RWPE1 (cell line): Measurements from ENCODE around the gene ERGIC1.

ENCODE experiments used
- CTCF ChIA-PET: fragments of 350-600 bp; sonication (Branson Sonifier 250); formaldehyde crosslinking; extraction: SDS; loops from one replicate; lab custom pipeline; 2021; lab: Yijun Ruan, JAX
- POLR2A ChIA-PET: fragments of 400-600 bp; formaldehyde crosslinking; extraction: SDS; loops from one replicate; lab custom pipeline; 2020; ENCODE audit warnings: antibody characterized with exemption; ENCODE audit not compliant: low non-redundant PET; lab: Yijun Ruan, JAX
- DNase-seq: peaks from one replicate; pipeline ENCODE4 v3.0.0; 2012; ENCODE audit warnings: low spot score
- H3K27ac ChIP-seq: fragments of 450-650 bp; 2 replicates; pipeline ENCODE4 v1.5.1; 2017
- TF ChIP-seq, protein P1 (sequence below): fragments of 450-650 bp; conservative IDR thresholded peaks from 2 replicates; pipeline ENCODE4 v1.5.1; 2017; ENCODE audit warnings: low read depth, mild to moderate bottlenecking

Gene ERGIC1

DNA sequence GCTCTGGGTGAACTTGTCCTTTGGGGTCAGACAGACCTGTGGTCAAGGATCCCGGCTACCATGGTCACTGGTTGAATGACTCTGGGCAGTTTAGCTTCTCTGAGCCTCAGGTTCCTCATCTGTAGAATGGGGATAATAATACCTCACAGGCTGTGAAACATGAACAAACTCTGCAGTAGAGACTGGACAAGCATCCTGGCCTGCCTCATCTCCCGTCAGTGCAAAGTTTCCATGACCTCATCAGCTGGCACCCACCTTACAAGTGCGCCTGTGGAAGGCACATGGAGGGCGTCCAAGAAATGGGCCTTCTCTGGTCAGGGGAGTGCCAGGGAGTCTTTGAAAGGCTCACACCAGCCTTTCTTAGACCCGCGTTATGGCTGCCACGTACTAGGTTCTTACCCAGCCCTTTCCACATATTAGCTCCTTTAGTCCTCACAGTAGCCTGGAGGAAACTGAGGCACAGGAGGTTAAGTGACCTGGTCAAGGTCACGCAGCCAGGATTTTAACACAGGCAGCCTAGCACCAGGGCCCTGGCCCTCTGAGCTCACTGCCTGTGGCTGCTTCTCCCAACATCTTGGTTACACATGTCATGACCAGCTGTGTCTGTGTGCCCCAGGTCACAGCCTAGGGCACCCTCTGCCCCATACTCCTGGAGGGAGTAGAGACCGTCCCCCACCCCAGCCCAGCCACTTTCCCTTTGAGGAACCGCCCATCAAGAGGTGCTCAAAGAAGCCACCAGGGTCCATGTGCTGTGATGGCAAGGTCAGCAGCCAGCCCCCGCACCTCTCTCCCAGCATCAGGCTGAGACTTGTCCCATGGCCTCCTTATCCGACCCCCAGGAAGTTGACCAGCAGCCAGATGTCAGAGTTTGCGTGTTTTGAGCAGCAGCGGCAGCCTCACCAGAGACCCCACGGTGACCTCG, 85.7 kb downstream of the ERGIC1 start:
- CTCF ChIA-PET: interaction anchor here (0.6 to 1.5 kb wide), 3 partner anchors 12 to 206 kb away, joined by 3 to 5 read pairs (median 5); no protein-coding TSS in a partner anchor
- no peak for DNase-seq
- POLR2A ChIA-PET: no interaction called here
- H3K27ac ChIP-seq: peak overlapping the region; percentile 93
- TF ChIP-seq, protein P1, sequence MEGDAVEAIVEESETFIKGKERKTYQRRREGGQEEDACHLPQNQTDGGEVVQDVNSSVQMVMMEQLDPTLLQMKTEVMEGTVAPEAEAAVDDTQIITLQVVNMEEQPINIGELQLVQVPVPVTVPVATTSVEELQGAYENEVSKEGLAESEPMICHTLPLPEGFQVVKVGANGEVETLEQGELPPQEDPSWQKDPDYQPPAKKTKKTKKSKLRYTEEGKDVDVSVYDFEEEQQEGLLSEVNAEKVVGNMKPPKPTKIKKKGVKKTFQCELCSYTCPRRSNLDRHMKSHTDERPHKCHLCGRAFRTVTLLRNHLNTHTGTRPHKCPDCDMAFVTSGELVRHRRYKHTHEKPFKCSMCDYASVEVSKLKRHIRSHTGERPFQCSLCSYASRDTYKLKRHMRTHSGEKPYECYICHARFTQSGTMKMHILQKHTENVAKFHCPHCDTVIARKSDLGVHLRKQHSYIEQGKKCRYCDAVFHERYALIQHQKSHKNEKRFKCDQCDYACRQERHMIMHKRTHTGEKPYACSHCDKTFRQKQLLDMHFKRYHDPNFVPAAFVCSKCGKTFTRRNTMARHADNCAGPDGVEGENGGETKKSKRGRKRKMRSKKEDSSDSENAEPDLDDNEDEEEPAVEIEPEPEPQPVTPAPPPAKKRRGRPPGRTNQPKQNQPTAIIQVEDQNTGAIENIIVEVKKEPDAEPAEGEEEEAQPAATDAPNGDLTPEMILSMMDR: no peak

DNA sequence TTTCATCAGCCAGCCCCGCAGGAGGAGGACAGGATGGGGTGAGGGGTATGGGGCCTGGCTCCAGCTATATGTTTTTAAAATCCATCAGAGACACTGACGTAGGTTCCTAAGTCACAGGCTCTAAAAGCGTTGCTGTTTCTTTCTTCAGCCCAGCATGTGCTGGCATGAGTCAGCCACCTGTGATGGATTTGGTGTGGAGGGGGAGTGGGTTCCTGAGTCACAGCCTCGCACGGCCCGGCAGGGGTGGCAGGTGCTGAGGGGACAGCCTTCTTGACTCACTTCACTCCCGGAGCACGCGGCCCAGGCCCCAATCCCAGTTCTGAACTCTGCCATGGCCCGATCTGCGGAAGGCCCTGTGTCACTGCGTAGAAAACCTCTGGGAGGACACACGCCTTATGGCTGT, 86.4 kb downstream of the ERGIC1 start:
- DNase-seq: peak; percentile 91
- ChIA-PET CTCF (interaction anchor here (0.6 to 1.5 kb wide), 3 partner anchors 11 to 421 kb away, joined by 3 to 5 read pairs (median 3); no protein-coding TSS in a partner anchor), POLR2A (no interaction called here)
- TF ChIP-seq, protein P1: no peak
- peak overlapping the region; percentile 93 for H3K27ac ChIP-seq

DNA sequence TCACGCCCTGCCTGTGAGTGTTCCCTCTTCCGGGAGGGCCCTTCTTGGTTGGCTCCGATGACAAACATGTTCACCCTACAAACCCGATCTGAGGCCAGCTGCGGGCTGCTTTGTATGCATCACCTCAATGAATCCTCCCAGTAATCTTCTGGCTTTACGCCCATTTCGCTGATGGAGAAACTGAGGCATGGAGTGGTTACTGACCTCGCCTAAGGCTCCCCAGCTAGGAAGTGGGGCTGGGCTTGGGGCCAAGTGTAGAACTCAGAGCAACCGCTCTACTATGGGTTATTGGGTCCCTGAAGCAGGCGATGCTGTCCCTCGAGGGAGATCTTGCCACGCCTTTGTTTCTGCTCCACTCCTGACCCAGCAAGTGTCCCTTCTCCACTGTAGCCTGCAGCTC, 86.9 kb downstream of the ERGIC1 start:
- no peak for DNase-seq
- POLR2A ChIA-PET: no interaction called here
- TF ChIP-seq, protein P1: no peak
- peak overlapping the region; percentile 93 for H3K27ac ChIP-seq
- CTCF ChIA-PET: interaction anchor here (0.6 to 1.2 kb wide), 2 partner anchors 10 to 422 kb away, joined by 3 read pairs; no protein-coding TSS in a partner anchor

DNA sequence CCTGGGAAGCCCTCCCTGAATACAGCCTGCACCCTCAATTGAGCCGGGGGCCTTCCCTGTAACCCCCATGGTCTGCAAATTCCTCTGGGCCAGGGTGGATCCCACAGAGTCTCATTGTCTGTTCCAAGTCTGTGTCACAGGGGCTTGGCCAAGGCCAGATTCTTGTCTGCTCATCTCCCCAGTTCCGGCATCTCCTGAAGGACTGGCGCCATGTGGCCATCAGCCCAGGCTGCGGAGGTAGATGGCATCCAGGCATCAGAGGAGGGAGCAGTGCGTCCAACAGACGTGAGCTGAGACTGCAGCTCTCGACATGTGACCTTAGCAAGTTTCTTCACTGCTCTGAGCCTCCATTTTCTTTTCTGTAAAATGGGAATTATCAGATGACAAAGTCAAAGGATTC, 87.9 kb downstream of the ERGIC1 start:
- TF ChIP-seq, protein P1: no peak
- DNase-seq: no peak
- peak overlapping the region; percentile 93 for H3K27ac ChIP-seq
- ChIA-PET CTCF (no interaction called here), POLR2A (no interaction called here)

DNA sequence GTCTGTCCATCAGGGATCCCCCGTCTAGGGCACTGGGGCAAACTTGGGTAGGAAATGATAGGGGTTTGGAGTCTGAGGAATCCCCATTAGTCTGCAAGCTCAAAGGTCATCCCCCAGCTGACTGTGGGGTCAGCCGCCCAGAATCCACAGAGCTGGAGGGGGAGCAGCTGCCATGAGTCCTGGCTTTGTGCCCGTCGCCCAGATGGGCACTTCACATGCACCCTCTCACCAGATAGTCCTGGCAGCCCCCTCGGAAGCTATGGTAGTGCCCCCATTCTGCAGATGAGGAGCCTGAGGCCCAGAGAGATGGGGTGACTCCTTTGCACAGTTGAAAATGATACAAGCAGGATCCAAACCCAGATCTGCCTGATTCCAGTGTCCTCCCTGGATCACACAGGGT, 89.5 kb downstream of the ERGIC1 start:
- ChIA-PET POLR2A (no interaction called here), CTCF (interaction anchor here (0.6 to 1.1 kb wide), 3 partner anchors 9 to 412 kb away, joined by 3 read pairs; no protein-coding TSS in a partner anchor)
- TF ChIP-seq, protein P1: no peak
- peak overlapping the region; percentile 53 for H3K27ac ChIP-seq
- DNase-seq: no peak

DNA sequence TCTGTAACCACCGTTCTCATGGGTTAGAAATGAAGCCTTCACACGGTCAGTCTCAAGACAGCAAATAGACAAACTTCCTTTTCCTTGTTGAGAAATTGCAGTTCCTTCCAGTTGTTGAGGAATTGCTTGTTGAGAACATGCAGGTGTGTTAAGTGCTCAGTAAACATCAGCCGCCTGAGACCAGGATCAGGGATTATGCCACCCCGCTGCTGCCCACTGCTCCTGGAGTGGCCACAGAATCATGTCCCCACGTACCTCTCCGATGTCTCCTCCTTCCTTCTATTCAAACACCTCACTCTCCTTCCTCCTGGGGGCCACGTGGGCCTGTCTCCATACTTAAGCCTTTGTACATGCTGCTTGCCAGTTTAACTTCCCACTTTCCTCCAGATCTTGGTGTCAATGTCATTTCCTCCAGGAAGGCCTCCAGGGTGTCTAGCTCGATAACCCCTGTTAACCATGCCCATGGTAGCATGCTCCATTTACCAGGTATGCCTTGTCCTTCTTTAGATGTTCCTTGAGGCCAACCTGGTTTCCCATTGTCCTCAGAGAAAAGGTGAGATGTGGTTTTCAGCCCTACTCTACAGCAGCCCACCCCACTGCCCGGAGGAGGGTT, 91.4 kb downstream of the ERGIC1 start:
- ChIA-PET CTCF (interaction anchor here (0.5 to 10.1 kb wide), 3 partner anchors 13 to 212 kb away, joined by 3 to 138 read pairs (median 4); partner anchors contain the start of gene DUSP1), POLR2A (no interaction called here)
- TF ChIP-seq, protein P1: no peak
- DNase-seq: no peak
- peak overlapping the region; percentile 53 for H3K27ac ChIP-seq
